Hematopoietic multipotent progenitor cell treated with erythropoietin and hydrocortisone succinate and interleukin-3 and kit ligand, for 15 days (in vitro differentiated cells): ENCODE data around the gene CPT1C.
"Not testable (repeated sequence)": the region's sequence is repeated elsewhere in the genome, so short reads cannot be mapped to it uniquely, and the experiment has no call there.

ENCODE experiments used
- DNase-seq: peaks from one replicate; pipeline ENCODE4 v3.0.0-alpha.2; 2015; ENCODE audit warnings: low spot score

The CPT1C gene

DNA sequence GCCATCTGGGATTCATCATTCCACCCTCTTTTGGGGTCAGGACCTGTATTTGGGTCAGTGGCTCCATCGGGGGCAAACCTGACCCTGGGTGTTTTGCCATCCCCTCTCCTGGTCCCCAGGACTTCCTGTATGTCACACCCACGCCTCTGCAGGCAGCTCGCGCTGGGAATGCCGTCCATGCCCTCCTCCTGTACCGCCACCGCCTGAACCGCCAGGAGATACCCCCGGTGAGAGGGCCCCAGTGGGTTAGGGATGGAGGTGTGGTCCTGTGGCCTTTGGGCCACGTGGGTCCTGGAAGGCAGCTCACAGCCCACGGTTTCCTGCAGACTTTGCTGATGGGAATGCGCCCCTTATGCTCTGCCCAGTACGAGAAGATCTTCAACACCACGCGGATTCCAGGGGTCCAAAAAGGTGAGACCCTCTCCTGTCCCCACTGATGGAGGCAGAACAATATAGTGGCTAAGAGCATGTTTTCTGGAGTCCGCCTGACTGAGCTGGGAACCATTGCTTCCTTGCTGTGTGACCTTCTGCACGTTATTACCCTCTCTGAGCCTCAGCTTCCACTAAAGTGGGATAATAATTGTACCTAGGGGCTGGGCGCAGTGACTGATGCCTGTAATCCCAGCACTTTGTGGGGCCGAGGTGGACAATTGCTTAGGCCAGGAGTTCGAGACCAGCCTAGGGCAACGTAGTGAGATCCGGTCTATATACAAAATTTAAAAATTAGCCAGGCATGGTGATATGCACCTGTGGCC lies 14.1 kb downstream of the CPT1C start:
- no peak for DNase-seq

DNA sequence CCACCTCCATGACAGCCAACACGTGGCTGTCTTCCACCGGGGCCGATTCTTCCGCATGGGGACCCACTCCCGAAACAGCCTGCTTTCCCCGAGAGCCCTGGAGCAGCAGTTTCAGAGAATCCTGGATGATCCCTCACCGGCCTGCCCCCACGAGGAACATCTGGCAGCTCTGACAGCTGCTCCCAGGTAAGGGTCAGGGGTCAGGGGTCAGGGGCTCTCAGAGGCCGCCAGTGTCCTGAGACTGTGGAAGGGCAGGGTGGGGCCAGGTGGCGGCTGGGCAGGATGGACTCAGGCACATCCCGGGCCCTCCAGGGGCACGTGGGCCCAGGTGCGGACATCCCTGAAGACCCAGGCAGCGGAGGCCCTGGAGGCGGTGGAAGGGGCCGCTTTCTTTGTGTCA lies 15.0 kb downstream of the CPT1C start:
- no peak for DNase-seq

DNA sequence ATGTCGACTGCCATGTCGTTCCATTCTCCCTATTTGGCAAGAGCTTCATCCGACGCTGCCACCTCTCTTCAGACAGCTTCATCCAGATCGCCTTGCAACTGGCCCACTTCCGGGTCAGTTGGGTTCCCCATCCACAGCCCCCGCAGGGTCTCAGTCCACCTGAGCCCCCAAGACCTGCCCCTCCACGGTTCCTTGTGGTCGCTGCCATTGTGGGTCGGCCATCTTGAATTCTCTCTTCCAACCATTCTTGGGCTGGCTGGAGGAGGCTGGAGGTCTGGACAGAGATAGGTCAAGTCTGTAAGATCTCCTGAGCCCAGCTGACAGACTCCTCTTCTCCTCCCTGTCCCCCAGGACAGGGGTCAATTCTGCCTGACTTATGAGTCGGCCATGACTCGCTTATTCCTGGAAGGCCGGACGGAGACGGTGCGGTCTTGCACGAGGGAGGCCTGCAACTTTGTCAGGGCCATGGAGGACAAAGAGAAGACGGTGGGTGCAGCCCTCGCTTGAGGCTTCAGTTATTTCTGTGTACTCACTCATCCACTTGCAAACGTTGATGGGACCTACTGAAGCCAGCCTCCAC lies 19.5 kb downstream of the CPT1C start:
- DNase-seq = no peak

DNA sequence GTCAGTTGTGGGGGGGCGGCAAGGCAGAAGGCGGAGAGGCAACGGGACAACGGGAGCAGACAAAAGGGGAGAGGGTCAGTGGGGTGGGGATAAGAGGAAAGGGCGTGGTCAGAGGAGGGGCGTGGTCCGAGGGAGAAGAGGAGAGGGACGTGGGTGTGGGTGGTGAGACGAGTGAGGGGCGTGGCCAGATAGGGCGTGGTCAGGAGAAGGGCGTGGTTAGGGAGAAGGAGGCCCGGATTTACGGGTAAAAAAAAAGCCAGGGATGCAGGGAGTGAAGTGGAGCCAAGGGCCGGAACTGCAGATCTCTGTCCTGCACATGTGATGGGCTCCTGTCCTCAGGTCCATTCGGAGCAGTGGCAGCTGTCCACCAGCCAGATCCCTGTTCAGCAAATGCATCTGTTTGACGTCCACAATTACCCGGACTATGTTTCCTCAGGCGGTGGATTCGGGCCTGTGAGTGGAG lies 21.5 kb downstream of the CPT1C start:
- peak; percentile 28 for DNase-seq

DNA sequence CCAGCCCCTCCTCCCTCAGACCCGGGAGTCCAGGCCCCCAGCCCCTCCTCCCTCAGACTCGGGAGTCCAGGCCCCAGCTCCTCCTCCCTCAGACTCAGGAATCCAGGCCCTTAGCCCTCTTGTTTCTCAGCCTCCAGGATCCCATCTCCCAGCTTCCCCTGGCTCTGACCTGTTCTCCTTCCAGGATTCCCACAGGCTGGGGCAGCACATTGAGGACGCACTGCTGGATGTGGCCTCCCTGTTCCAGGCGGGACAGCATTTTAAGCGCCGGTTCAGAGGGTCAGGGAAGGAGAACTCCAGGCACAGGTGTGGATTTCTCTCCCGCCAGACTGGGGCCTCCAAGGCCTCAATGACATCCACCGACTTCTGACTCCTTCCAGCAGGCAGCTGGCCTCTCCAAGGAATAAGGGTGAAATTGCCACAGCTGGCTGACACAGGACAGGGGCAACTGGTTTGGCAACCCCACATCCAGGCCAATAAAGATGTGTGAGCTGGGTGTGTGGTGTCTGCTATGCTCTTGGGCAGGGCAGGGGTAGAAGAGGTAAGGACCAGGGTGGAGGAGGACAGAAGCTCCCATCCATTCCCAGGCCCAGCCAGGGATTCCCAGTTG lies 22.4 kb downstream of the CPT1C start:
- no peak for DNase-seq

DNA sequence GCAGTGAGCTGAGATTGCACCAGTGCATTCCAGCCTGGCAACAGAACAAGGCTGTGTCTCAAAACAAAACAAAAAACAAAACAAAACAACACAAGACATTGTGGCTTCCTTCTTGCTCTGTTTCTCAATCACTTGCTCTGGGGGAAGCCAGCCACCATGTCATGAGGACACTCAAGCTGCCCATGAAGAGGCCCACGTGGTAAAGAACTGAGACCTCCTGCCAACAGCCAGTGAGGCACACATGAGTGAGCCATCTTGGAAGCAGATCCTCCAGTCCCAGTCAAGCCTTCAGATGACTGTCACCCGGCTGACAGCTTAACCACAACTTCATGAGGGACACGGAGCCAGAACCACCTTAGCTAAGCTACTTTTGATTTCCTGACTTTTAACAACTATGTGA lies 25.2 kb downstream of the CPT1C start:
- DNase-seq = no peak

DNA sequence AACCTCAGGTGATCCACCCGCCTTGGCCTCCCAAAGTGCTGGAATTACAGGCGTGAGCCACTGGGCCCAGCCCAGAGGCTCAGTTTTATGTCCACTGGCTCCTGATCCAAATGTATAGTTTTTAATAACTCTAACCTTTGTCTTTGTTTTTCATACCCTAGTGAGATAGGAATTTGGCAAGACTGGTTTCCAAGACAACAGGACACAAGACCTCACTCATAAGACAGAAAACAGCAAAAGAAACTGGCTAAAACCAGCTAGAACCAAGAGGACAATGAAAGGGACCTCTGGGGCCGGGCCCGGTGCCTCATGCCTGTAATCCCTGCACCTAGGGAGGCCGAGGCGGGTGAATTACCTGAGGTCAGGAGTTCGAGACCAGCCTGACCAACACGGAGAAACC lies 27.6 kb downstream of the CPT1C start:
- DNase-seq = no peak

DNA sequence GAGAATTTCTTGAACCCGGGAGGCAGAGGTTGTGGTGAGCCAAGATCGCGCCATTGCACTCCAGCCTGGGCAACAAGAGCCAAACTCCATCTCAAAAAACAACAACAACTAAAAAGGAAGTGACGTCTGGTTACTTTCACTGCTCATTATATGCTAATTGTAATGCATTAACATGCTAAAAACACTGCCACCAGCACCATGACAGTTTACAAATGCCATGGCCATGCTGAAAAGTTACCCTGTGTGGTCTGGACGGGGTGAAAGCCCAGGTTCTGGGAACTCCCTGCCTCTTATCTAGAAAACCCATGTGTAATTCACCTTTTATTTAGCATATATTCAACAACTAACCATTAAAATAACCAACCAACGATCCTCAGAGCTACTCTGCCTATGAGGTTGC lies 28.1 kb downstream of the CPT1C start:
- no peak for DNase-seq

DNA sequence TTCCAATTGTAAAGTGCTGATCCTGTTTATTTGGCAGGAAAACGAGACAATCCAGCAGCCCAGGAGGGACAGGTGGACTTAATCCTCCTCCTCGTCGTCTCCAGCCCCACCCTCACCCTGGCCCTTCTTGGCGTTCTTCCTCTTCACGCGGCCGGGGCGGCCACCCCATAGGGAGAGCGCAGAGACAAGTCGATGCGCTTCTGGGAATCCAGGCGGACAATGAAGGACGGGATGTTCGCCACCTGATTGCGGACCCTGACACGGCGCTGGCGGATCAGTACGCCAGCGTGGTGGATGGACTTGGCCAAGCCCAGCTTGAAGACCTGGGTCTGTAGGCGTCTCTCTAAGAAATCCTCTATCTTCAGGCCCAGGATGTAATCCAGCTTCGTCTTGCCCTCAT lies 28.5 kb downstream of the CPT1C start:
- not testable (repeated sequence) for DNase-seq

DNA sequence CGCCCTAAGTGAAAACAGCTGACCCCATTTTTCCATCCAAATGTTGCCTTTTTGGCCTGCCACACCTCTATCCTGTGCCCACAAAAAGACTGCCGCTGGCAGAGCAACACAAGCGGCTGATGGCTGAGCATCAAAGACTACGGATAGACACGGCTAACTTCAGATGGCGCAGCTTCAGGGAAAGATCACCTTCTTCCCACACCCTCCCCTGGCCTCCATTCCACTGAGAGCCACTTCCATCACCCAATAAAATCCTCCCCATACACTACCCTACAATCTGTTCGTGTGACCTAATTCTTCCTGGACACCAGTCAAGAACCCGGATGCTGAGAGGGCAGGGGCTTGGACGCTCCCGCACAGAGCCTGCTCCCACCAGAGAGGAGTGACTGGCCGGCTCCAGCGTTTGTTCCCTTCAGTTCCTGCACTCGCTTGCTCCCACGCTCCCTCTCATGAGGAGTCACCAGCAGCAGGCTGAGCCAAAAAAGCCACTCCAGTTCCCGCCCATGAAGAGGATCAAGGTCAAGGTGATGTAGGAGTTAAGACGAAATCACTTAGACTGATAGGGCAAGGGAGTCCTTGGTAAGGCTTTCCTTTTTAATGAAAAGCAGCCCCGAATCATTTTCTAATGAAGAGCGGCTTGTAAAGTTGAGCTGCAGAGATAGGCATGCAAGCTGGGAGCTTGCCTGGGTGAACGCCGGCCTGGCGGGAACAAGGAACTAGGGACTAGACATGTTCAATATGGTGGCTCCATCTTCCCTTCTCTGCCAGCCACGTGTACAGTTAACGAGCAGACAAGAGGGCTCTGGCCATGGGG lies 36.5 kb downstream of the CPT1C start:
- DNase-seq = no peak

DNA sequence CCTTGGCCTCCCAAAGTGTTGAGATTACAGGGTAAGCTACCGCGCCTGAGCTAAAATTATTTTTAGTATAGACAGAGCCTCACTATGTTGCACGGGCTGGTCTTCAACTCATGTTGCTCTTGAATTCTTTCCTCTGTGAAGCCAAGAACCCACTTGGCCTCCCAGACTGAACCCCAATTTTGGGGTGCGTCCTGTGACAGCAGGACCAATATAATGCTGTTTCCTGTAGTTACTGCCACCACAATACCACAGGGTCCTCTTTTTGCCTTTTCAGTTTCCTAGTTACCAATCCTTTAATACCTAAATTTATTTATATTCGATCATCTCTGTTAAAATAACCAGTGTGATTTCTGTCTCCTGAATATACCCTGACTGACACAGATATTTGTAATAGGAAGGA lies 39.2 kb downstream of the CPT1C start:
- no peak for DNase-seq

DNA sequence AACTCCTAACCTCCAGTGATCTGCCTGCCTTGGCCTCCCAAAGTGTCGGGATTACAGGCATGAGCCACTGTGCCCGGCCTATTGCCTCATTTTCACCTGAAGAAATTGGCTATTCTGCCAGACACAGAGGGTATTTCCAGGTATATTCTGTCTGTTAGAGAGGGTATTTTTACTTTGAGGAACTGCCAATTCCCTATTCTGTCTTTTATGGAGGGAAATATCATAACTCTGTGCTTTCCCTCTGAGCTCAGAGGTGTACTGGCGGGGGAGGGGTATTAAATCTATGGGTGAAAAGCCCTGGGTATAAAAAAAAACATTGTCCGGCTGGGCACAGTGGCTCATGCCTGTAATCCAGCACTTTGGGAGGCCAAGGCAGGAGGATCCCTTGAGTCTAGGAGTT lies 47.4 kb downstream of the CPT1C start:
- no peak for DNase-seq

DNA sequence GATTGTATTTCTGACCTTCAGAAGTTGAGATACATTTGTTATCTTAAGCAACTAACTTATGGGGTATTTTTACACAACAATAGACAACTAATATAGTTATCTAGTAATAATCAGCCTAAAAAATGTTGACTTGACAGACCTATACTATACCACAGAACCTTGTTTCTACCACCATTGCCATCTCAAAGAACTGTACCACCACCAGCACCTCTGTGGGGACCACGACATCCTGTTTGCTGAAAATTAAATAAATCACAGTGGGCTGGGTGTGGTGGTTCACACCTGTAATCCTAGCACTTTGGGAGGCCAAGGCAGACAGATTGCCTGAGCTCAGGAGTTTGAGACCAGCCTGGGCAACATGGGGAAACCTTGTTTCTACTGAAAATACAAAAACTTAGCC lies 48.2 kb downstream of the CPT1C start:
- no peak for DNase-seq

DNA sequence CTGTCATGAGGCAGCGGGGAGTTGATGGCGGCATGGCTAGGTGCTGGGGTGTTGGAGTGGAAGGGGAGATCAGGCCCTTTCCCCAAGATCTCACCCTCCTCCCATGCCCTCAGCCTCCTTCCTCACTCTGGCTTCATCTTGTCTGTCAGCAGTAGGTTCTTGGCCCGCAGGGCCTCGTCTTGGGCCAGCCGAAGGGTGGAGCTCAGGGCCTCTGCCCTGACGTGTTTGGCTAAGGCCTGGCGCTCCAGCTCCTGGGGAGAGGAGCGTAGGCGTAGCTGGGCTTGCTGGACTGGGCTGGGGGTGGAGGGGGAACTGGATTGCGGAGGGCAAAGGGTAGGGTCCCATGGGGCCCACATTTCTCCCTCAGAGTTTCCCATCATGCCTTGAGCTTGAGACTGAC lies 49.0 kb downstream of the CPT1C start:
- no peak for DNase-seq

DNA sequence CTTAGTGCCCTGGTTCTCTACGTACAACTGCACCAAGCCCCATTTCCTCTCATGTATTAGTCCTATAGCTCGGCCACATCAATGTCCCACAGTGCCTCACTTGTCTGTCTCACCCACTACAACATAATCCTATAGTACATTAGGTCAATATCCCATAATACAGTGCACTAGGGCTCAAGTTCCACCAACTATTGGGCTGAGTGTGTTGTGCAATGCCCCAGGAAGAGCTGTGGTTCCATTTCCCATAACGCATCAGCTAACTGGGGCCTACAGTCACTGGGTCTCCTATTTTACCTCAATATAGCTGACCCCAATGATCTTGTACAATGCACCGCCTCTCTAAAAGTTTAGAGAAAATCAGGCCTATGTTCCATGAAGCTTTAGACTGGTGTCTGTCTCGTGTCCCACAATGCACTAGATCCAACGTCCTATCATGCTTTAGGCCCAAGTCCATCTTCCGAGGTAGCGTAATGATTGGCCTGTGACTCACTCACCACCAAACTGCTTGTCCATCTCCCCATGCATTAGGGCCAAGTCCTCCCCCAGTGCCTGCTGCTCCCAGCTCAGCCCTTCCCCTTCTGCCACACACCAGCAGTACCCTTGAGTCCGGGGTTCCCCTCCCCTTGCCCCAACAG lies 50.4 kb downstream of the CPT1C start:
- DNase-seq = no peak

DNA sequence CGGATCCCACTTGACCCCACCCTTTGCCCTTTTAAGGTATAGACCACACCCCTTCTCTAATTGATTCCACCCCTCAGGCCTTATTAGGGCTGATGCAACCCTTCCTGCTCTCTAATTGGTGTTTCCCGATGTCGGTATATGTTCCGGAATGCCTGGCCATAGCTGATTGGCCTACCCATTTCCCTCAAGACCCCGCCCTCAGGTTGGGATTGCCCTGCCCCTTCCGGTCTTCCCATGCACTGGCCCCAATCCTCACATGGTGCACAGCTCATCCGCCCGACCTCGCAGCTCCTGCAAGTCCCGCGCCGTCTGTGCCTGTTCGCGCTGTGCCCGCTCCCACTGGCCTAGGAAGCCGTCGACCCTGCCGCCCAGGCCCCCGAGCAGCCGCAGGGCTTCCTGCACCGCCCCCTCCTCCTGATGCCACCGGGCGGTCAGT lies 54.0 kb downstream of the CPT1C start:
- DNase-seq = no peak

DNA sequence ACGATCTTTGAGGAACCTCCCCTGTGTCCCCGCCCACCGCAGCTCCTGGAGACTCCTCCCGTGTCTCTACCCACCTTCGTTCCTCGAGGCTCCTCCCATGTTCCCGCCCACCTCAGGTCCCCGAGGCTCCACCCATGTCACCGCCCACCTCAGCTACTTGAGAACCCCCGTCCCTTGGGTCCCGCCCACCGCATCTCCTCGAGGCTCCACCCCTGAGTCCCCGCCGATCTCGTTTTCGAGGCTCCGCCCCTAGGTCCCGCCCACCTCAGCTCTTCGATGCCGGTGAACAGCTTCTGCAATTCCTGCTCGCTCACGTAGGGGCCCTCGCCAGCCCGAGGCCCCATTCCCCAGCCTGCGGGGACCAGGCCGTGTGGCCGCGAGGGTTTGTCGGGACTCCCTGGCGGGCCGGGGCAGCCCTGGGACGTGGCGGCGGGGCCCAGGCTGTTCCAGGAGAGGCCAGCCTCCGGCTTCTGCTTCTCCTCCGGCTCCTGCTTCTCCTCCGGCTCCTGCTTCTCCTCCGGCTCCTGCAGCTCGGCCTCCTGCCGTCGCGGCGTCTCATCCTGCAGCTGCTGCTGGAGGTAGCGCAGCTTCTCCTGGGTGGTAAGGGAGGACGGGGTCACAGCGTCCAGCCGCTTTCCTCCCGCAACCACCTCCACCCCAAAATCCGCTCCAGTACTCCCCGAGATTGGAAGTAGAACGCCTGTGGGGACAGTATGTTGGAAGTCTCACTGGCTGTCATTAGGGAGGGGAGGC lies 55.5 kb downstream of the CPT1C start:
- DNase-seq = peak; percentile 79

DNA sequence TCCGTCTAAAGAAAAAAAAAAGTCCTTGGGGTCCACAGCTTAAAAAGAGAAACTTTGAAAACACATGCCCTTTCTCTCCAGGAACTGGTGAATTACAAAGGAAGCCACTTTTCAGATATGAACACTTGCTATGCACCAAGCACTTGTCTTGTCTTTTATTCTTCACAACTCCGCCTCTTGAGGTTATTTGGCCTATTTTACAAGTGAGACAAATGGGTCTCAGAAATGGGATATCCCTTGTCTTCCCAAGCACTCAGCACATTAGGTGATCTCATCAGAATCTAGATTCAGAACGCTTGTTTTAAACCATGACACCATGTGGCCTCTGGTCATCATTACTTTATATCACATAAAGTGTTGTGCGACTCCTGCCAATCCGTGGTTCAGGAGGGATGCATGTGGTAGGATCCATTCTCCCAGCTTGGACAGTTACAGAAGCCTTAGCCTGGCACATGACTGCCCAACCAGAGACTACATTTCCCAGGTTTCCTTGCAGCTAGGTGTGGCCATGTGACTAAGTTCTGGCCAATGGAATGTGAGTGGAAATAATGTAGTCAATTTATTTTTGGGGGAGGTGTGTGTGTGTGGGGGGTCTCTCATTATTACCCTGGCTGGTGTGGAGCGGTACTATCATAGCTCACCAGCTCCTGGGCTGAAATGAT lies 58.3 kb downstream of the CPT1C start:
- DNase-seq = no peak

DNA sequence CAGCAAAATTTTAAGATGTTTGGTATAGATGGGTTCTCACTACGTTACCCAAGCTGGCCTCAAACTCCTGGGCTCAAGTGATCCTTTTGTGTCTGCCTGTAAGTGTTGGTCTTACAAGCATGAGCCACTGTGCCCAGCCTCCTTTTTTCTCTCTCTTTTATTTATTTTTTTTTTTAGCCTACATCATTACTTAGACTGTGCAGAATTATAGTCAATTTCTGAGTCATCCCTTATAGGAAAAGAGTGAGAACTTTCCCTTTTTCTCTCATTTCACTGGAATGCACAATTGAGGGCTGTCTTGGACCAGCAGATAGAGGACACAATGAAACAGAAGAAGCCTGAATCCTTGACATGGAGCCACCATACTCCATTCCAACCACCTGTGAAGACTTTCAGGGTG lies 58.9 kb downstream of the CPT1C start:
- no peak for DNase-seq

DNA sequence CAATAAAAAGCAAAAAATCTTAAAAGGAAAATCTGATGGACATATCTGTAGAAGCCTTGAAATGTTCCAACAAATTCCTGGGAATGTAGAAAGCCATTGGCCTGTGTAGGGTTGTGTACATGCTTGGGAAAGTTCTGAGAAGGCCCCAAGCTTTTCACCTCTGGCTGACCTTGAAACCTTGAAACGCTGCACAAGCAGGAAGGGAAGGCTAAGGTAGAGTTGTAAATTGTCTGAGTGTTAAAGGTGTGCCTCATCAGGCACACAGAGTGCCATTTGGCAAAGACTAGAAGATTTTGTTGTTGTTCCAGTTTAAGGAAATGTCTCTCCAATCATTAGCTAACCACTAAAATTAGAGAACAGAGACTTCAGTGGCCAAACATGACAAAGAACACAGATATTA lies 61.8 kb downstream of the CPT1C start:
- DNase-seq = no peak

DNA sequence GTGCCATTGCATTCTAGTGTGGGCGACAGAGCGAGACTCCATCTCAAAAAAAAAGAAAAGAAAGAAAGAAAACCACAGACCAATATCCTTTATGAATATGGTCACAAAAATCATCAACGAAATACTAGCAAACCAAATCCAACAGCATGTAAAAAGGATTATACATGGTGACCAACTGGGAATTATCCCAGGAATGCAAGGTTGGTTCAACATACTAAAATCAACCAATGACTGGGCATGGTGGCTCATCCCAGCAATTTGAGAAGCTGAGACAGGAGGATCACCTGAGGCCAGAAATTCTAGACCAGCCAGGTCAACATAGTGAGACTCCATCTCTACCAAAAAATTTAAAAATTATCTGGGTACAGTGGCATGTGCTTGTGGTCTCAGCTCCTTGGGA lies 65.0 kb downstream of the CPT1C start:
- DNase-seq = no peak
